ENCODE data around the gene TBC1D9. TPM values are rescaled to one million over a fixed set of nuclear protein-coding genes. Genes with fewer than 3 reads are reported as not detected.

Gene TBC1D9
- total RNA-seq, 1 experiment from 2014 or later, result 21.7 TPM

DNA sequence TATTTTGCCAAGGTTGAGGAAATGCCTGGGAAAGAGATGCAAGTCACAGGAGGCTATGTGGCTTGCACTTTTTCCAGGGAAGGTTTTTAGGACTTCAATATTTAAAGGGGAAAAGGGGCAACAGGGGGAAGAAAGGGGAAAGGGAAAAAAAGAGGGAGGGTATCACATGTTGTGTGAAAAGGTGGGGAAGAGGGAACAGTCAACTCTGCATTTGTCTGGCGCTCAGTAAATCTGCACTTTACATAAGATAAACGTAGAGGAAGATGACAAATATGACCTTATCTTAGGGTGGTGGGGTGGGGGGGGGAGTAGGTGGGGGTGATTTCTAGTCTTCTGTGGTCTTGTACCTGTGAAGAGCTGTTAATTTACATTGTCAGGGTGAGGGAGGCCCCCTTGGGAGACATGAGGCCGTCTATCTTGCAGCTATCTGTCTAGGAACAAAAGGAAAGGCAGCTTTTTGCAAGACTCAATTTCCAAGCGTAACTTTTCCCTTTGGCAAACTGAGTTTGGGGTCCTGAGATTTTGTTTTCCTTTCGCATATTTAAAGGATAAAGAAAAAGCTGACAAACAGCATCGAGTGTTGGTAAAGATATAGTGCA, 115.9 kb downstream of the TBC1D9 start:
- Histone ChIP-seq H3K4me3 (ENCODE audit: low read depth in 2 of 2, low read length in 2 of 2) (no peak overlapping the region), H3K36me3 (ENCODE audit: control insufficient read depth, insufficient read depth, low read length) (no peaks in the 10 kb centered on the region), H3K27me3 (ENCODE audit: control insufficient read depth, insufficient read depth, low read length) (no peaks in the 10 kb centered on the region), H3K9me3 (ENCODE audit: control insufficient read depth, insufficient read depth, low read depth, low read length) (no peaks in the 10 kb centered on the region), H3K4me1 (ENCODE audit: control insufficient read depth, insufficient read depth, low read length) (no peaks in the 10 kb centered on the region), H3K27ac (ENCODE audit: low read length) (no peak overlapping the region)
- POLR2A ChIA-PET, result no interaction called here
- CTCF ChIA-PET, result no interaction called here
- TF ChIP-seq, protein P1, sequence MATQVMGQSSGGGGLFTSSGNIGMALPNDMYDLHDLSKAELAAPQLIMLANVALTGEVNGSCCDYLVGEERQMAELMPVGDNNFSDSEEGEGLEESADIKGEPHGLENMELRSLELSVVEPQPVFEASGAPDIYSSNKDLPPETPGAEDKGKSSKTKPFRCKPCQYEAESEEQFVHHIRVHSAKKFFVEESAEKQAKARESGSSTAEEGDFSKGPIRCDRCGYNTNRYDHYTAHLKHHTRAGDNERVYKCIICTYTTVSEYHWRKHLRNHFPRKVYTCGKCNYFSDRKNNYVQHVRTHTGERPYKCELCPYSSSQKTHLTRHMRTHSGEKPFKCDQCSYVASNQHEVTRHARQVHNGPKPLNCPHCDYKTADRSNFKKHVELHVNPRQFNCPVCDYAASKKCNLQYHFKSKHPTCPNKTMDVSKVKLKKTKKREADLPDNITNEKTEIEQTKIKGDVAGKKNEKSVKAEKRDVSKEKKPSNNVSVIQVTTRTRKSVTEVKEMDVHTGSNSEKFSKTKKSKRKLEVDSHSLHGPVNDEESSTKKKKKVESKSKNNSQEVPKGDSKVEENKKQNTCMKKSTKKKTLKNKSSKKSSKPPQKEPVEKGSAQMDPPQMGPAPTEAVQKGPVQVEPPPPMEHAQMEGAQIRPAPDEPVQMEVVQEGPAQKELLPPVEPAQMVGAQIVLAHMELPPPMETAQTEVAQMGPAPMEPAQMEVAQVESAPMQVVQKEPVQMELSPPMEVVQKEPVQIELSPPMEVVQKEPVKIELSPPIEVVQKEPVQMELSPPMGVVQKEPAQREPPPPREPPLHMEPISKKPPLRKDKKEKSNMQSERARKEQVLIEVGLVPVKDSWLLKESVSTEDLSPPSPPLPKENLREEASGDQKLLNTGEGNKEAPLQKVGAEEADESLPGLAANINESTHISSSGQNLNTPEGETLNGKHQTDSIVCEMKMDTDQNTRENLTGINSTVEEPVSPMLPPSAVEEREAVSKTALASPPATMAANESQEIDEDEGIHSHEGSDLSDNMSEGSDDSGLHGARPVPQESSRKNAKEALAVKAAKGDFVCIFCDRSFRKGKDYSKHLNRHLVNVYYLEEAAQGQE (IDR thresholded peaks at IDR 0.05; ENCODE audit: insufficient read depth in 1 of 2, low read depth in 2 of 2, low read length in 1 of 2), result no peak
- no peak for TF ChIP-seq POLR2AphosphoS5 (IDR thresholded peaks at IDR 0.05; ENCODE audit: low read depth, low read length)
- BruUV-seq (replicated peaks), result no TSS peak
- no peak for ATAC-seq
- intact Hi-C loops (cut with micrococcal nuclease; ENCODE audit: unreplicated experiment) (no loop called here), in situ Hi-C loops (cut with HindIII; ENCODE audit: low pct_unique_long_range_greater_than_20kb, low sequenced_read_pairs) (no loop called here)
- DNase-seq (ENCODE audit: low read depth, low spot score), result no peak

DNA sequence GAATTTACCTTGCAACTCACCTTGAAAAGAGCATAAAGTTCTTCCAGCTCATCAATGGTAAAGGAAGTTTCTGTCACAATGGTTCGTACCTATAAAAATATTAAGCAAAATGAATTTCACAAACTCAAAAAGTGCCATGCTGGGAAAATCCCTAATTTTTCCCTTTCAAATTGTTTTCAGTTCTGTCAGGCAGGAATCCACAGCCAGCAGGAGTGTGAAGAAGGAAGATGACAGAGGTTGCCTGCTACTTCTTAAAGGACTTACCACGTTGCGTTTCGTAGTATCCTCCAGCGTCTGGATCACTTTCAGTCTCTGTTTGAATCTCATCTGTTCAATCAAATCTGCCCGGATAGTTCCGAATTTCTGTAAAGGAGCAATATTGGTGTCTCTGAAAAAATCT, 117.1 kb downstream of the TBC1D9 start:
- H3K36me3 ChIP-seq (ENCODE audit: control insufficient read depth, insufficient read depth, low read length), result no peaks in the 10 kb centered on the region
- in situ Hi-C loops (cut with HindIII; ENCODE audit: low pct_unique_long_range_greater_than_20kb, low sequenced_read_pairs) (no loop called here), intact Hi-C loops (cut with micrococcal nuclease; ENCODE audit: unreplicated experiment) (loop anchor here (10.0 kb wide), 1 partner anchor 216 kb away; no protein-coding TSS in a partner anchor)
- H3K4me3 ChIP-seq (ENCODE audit: low read depth in 2 of 2, low read length in 2 of 2), result no peak overlapping the region
- DNase-seq (ENCODE audit: low read depth, low spot score) (no peak), ATAC-seq (no peak)
- POLR2A ChIA-PET, result interaction anchor here (0.6 kb wide), 1 partner anchor 172 kb away, joined by 3 read pairs; no protein-coding TSS in a partner anchor
- BruUV-seq (replicated peaks), result no TSS peak
- TF ChIP-seq SIN3A (IDR thresholded peaks at IDR 0.05; ENCODE audit: borderline replicate concordance, insufficient read depth, low read depth, low read length) (no peak), TCF7L2 (IDR thresholded peaks at IDR 0.05; ENCODE audit: low read depth, low read length) (no peak), POLR2AphosphoS5 (IDR thresholded peaks at IDR 0.05; ENCODE audit: low read depth, low read length) (no peak)
- TF ChIP-seq, protein P2, sequence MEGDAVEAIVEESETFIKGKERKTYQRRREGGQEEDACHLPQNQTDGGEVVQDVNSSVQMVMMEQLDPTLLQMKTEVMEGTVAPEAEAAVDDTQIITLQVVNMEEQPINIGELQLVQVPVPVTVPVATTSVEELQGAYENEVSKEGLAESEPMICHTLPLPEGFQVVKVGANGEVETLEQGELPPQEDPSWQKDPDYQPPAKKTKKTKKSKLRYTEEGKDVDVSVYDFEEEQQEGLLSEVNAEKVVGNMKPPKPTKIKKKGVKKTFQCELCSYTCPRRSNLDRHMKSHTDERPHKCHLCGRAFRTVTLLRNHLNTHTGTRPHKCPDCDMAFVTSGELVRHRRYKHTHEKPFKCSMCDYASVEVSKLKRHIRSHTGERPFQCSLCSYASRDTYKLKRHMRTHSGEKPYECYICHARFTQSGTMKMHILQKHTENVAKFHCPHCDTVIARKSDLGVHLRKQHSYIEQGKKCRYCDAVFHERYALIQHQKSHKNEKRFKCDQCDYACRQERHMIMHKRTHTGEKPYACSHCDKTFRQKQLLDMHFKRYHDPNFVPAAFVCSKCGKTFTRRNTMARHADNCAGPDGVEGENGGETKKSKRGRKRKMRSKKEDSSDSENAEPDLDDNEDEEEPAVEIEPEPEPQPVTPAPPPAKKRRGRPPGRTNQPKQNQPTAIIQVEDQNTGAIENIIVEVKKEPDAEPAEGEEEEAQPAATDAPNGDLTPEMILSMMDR (IDR thresholded peaks at IDR 0.05), result no peak
- TF ChIP-seq, protein P1 (IDR thresholded peaks at IDR 0.05; ENCODE audit: insufficient read depth in 1 of 2, low read depth in 2 of 2, low read length in 1 of 2), result no peak
- H3K4me1 ChIP-seq (ENCODE audit: control insufficient read depth, insufficient read depth, low read length), result no peaks in the 10 kb centered on the region
- H3K27ac ChIP-seq (ENCODE audit: low read length), result no peak overlapping the region
- CTCF ChIA-PET, result no interaction called here
- no peaks in the 10 kb centered on the region for H3K9me3 ChIP-seq (ENCODE audit: control insufficient read depth, insufficient read depth, low read depth, low read length)
- H3K27me3 ChIP-seq (ENCODE audit: control insufficient read depth, insufficient read depth, low read length), result no peaks in the 10 kb centered on the region
